Smooth muscle cell (in vitro differentiated cells): ENCODE data around the gene GZMM. TPM values are rescaled to one million over a fixed set of nuclear protein-coding genes. Genes with fewer than 3 reads are reported as not detected.

Source experiments
- DNase-seq: peaks from one replicate; lab custom pipeline; 2025; ENCODE audit not compliant: unreplicated experiment; lab: John Stamatoyannopoulos, UW
- H2AFZ ChIP-seq: fragments of 200-600 bp; sonication (generic); 2 replicates; pipeline ENCODE4 v1.6.0; 2016; ENCODE audit warnings: antibody characterized with exemption, low read depth, mild to moderate bottlenecking
- H3F3A ChIP-seq: fragments of 200-600 bp; sonication (generic); 2 replicates; pipeline ENCODE4 v1.6.0; 2017; ENCODE audit warnings: antibody characterized with exemption, low read depth
- H3K27ac ChIP-seq: fragments of 200-600 bp; sonication (generic); 2 replicates; pipeline ENCODE4 v1.5.1; 2016; ENCODE audit warnings: low read depth, mild to moderate bottlenecking
- H3K27me3 ChIP-seq: fragments of 200-600 bp; sonication (generic); 2 replicates; pipeline ENCODE4 v1.6.1; 2016; ENCODE audit warnings: low read depth, mild to moderate bottlenecking
- H3K36me3 ChIP-seq: fragments of 200-600 bp; sonication (generic); 2 replicates; pipeline ENCODE4 v1.5.1; 2016; ENCODE audit warnings: low read depth
- H3K4me1 ChIP-seq: fragments of 200-600 bp; sonication (generic); 2 replicates; pipeline ENCODE4 v1.5.1; 2016; ENCODE audit warnings: low read depth
- H3K4me2 ChIP-seq: fragments of 200-600 bp; sonication (generic); 2 replicates; pipeline ENCODE4 v1.6.0; 2016; ENCODE audit warnings: mild to moderate bottlenecking
- H3K4me3 ChIP-seq: fragments of 200-600 bp; sonication (generic); 2 replicates; pipeline ENCODE4 v1.5.1; 2016; ENCODE audit warnings: mild to moderate bottlenecking
- H3K79me2 ChIP-seq: fragments of 200-600 bp; sonication (generic); 2 replicates; pipeline ENCODE4 v1.6.0; 2016; ENCODE audit warnings: low read depth, mild to moderate bottlenecking
- H3K9ac ChIP-seq: fragments of 200-600 bp; sonication (generic); 2 replicates; pipeline ENCODE4 v1.6.0; 2016; ENCODE audit warnings: low read depth
- H3K9me3 ChIP-seq: fragments of 200-600 bp; sonication (generic); replicated peaks from 2 replicates; pipeline ENCODE4 v1.5.1; 2016; ENCODE audit warnings: low read depth
- H4K20me1 ChIP-seq: fragments of 200-600 bp; sonication (generic); 2 replicates; pipeline ENCODE4 v1.6.0; 2016; ENCODE audit warnings: low read depth
- WGBS: methylation state at CpG from one replicate; pipeline ENCODE4 v1.1.7; 2016; ENCODE audit warnings: low lambda C conversion rate; 5-methylcytosine and 5-hydroxymethylcytosine counted together
- polyA plus RNA-seq: library from polyadenylated mRNA; unstranded; fragments of >200 nt; fragmentation: Nextera tagmentation; extraction: Ambion mirVana; gene quantifications from 2 replicates; pipeline ENCODE4 v1.2.1, GENCODE V29; 2016
- total RNA-seq: library from RNA; depleted of rRNA; stranded (reverse); fragments of >200 nt; gene quantifications from 2 replicates; pipeline ENCODE4 v1.2.3, GENCODE V29; 2014
- TF ChIP-seq, protein P1 (sequence below): fragments of 200-600 bp; sonication (generic); IDR thresholded peaks from 2 replicates; pipeline ENCODE4 v1.5.1; 2017; ENCODE audit warnings: borderline replicate concordance, mild to moderate bottlenecking, antibody characterized with exemption; ENCODE audit not compliant: insufficient read depth, poor library complexity, severe bottlenecking

Gene GZMM
- total and polyA plus RNA-seq, 2 experiments from 2014 or later = 0.23 TPM; not detected in 1

DNA sequence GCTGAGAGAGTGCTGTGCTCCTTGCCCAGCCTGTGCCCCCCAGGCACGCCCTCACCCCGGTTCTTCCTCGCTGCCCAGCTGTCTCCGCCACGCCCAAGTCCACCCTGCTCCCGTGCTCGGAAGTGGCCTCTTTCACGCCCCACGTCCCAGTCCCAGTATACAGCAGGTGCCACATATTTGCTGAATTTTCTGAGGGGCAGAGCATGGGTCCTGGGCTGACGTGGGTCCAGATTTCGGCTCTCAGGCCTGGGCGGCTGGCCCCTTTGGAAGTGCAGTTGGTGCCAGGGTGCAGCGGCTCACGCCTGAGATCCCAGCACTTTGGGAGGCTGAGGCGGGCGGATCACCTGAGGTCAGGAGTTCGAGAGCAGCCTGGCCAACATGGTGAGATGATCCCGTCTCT, 49.2 kb downstream of the GZMM start:
- H3K36me3 ChIP-seq = no peaks in the 10 kb centered on the region
- no peaks in the 10 kb centered on the region for H3F3A ChIP-seq
- peaks cover 4% of the 10 kb centered on the region for H3K4me1 ChIP-seq
- no peak overlapping the region for H3K9ac ChIP-seq
- 95% methylated on average over 18 of the region's 18 CpGs for WGBS
- H3K4me3 ChIP-seq = no peak overlapping the region
- DNase-seq = no peak
- no peaks in the 10 kb centered on the region for H3K79me2 ChIP-seq
- no peak overlapping the region for H2AFZ ChIP-seq
- TF ChIP-seq, protein P1, sequence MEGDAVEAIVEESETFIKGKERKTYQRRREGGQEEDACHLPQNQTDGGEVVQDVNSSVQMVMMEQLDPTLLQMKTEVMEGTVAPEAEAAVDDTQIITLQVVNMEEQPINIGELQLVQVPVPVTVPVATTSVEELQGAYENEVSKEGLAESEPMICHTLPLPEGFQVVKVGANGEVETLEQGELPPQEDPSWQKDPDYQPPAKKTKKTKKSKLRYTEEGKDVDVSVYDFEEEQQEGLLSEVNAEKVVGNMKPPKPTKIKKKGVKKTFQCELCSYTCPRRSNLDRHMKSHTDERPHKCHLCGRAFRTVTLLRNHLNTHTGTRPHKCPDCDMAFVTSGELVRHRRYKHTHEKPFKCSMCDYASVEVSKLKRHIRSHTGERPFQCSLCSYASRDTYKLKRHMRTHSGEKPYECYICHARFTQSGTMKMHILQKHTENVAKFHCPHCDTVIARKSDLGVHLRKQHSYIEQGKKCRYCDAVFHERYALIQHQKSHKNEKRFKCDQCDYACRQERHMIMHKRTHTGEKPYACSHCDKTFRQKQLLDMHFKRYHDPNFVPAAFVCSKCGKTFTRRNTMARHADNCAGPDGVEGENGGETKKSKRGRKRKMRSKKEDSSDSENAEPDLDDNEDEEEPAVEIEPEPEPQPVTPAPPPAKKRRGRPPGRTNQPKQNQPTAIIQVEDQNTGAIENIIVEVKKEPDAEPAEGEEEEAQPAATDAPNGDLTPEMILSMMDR = no peak
- peaks cover 22% of the 10 kb centered on the region for H4K20me1 ChIP-seq
- no peak overlapping the region for H3K27ac ChIP-seq
- H3K9me3 ChIP-seq = no peaks in the 10 kb centered on the region
- H3K4me2 ChIP-seq = no peak overlapping the region
- H3K27me3 ChIP-seq = peaks cover 29% of the 10 kb centered on the region

DNA sequence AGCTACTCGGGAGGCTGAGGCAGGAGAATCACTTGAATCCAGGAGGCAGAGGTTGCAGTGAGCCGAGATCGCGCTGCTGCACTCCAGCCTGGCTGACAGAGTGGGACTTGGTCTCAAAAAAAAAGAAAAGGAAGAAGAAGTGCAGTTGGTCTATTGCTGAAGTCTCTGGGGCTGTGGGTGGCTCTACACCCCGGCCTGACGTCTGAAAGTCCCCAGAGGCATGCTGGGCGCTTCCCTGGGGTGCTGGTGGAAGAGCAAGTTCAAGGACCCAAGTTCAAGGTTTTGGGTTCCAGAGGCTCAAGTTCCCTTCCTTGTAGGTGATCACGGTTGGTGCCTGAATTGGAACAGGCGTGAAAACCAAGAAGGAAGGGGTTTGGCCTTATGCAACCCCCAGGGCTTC, 49.7 kb downstream of the GZMM start:
- Histone ChIP-seq H3K4me1 (peaks cover 4% of the 10 kb centered on the region), H3K9me3 (no peaks in the 10 kb centered on the region), H3F3A (no peaks in the 10 kb centered on the region), H4K20me1 (peaks cover 22% of the 10 kb centered on the region), H3K9ac (no peak overlapping the region), H3K4me2 (no peak overlapping the region), H3K27me3 (peaks cover 24% of the 10 kb centered on the region), H3K36me3 (no peaks in the 10 kb centered on the region), H3K4me3 (no peak overlapping the region), H3K79me2 (no peaks in the 10 kb centered on the region), H3K27ac (no peak overlapping the region), H2AFZ (no peak overlapping the region)
- 81% methylated on average over 7 of the region's 9 CpGs for WGBS
- no peak for DNase-seq
- TF ChIP-seq, protein P1 = no peak

DNA sequence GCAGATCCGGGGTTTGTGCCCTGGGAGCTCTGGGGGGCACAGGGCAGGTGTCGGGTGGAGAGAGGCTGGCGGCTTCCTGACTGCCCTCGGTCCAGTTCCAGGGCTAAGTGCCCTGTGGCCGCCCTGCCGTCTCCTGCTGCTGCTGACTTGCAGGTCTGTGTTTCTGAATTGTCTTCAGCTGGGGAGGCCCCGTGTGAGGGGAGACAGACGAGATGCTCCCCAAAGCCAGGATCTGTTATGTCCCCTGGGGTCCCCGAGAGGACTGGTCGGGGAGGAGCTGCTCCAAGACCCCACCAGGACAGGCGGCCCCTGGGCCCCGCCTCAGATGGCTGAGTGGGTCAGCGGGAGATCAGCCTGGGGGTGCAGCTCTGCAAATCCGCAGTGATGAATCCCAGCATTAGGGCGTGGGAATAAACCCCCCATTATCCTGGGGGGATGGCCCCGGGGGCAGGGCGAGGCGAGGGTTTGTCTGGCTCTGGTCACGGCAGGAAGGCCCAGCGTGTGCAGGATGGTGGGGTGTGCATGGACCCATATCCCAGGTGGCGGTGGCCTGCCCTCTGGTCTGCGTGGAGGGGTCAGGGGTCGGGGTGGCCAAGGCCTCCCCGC, 50.5 kb downstream of the GZMM start:
- Histone ChIP-seq H3K36me3 (no peaks in the 10 kb centered on the region), H3K4me1 (peaks cover 4% of the 10 kb centered on the region), H4K20me1 (peaks cover 22% of the 10 kb centered on the region), H2AFZ (no peak overlapping the region), H3K27ac (no peak overlapping the region), H3K27me3 (peaks cover 16% of the 10 kb centered on the region), H3K4me3 (no peak overlapping the region), H3K9me3 (no peaks in the 10 kb centered on the region), H3K79me2 (no peaks in the 10 kb centered on the region), H3K9ac (no peak overlapping the region), H3K4me2 (no peak overlapping the region), H3F3A (no peaks in the 10 kb centered on the region)
- 89% methylated on average over 22 of the region's 24 CpGs for WGBS
- TF ChIP-seq, protein P1 = no peak
- DNase-seq = no peak
